ENCODE measurements around the gene SFXN3.

GRCh38 chr10:101065481-101066145 is 34.6 kb downstream of the SFXN3 start:
- TF ChIP-seq CTCF (IDR thresholded peaks at IDR 0.05) (no peak), POLR2A (IDR thresholded peaks at IDR 0.05) (no peak)

Data from lower leg skin (tissue), 3 donors.